ENCODE data around the gene TRIM40. TPM values are rescaled to one million over a fixed set of nuclear protein-coding genes. Genes with fewer than 3 reads are reported as not detected.
A peak's percentile ranks its signal among the peaks of the same experiment; 100 is the strongest.

Gene TRIM40
- total RNA-seq (0.40 and 1.0 TPM in 2 replicates), polyA plus RNA-seq (0.34 and 2.2 TPM in 2 replicates)

- no peaks in the 10 kb centered on the region for H3K79me2 ChIP-seq
- DNase-seq (ENCODE audit: low spot score): peak; percentile 77
- peak within 1 kb of the TSS; percentile 74 for H3K27ac ChIP-seq
- no peaks in the 10 kb centered on the region for H3K9me3 ChIP-seq (ENCODE audit: low read depth)
- peaks cover 3% of the 10 kb centered on the region for H3K4me1 ChIP-seq (ENCODE audit: insufficient read depth)
- WGBS (ENCODE audit: low lambda C conversion rate, missing lambda C conversion rate): 81% methylated on average over 4 of the region's 4 CpGs
- no peaks in the 10 kb centered on the region for H3K36me3 ChIP-seq (replicated peaks; ENCODE audit: insufficient read depth, low read depth)
- H2AFZ ChIP-seq: no peak within 1 kb of the TSS
- no peak within 1 kb of the TSS for H3K4me3 ChIP-seq
- no peaks in the 10 kb centered on the region for H3K9me2 ChIP-seq (replicated peaks; ENCODE audit: insufficient read depth)
- no peaks in the 10 kb centered on the region for H4K20me1 ChIP-seq (ENCODE audit: insufficient read depth, poor library complexity, severe bottlenecking)
- no peak within 1 kb of the TSS for H3K4me2 ChIP-seq
- peaks cover 6% of the 10 kb centered on the region for H3K27me3 ChIP-seq
- TF ChIP-seq EZH2phosphoT487 (IDR thresholded peaks at IDR 0.05; ENCODE audit: low read depth, severe bottlenecking, unreplicated experiment) (no peak), EZH2 (IDR thresholded peaks at IDR 0.05; ENCODE audit: borderline replicate concordance) (no peak), CTCF (IDR thresholded peaks at IDR 0.05; ENCODE audit: poor library complexity) (no peak)
Measured at GRCh38 chr6:30135757-30136156, at the start of gene TRIM40. Gene TRIM40, plus strand, starts transcription at chr6:30136140. Its CDS starts 897 bp downstream, at chr6:30137037.

- H2AFZ ChIP-seq: no peak overlapping the region
- H3K9me3 ChIP-seq (ENCODE audit: low read depth): no peaks in the 10 kb centered on the region
- WGBS (ENCODE audit: low lambda C conversion rate, missing lambda C conversion rate): 90% methylated on average over 5 of the region's 5 CpGs
- H3K4me3 ChIP-seq: no peak overlapping the region
- H4K20me1 ChIP-seq (ENCODE audit: insufficient read depth, poor library complexity, severe bottlenecking): no peaks in the 10 kb centered on the region
- TF ChIP-seq EZH2 (IDR thresholded peaks at IDR 0.05; ENCODE audit: borderline replicate concordance): no peak
- TF ChIP-seq CTCF (IDR thresholded peaks at IDR 0.05; ENCODE audit: poor library complexity): no peak
- no peak for TF ChIP-seq EZH2phosphoT487 (IDR thresholded peaks at IDR 0.05; ENCODE audit: low read depth, severe bottlenecking, unreplicated experiment)
- DNase-seq (ENCODE audit: low spot score): no peak
- H3K4me1 ChIP-seq (ENCODE audit: insufficient read depth): peaks cover 4% of the 10 kb centered on the region
- H3K27me3 ChIP-seq: peaks cover 21% of the 10 kb centered on the region
- no peaks in the 10 kb centered on the region for H3K36me3 ChIP-seq (replicated peaks; ENCODE audit: insufficient read depth, low read depth)
- H3K79me2 ChIP-seq: no peaks in the 10 kb centered on the region
- no peak overlapping the region for H3K27ac ChIP-seq
- no peak overlapping the region for H3K4me2 ChIP-seq
- no peaks in the 10 kb centered on the region for H3K9me2 ChIP-seq (replicated peaks; ENCODE audit: insufficient read depth)
Measured at GRCh38 chr6:30087876-30088275, 48.1 kb upstream of the TRIM40 start.

- no peaks in the 10 kb centered on the region for H3K9me3 ChIP-seq (ENCODE audit: low read depth)
- no peak overlapping the region for H3K4me2 ChIP-seq
- H3K27me3 ChIP-seq: peaks cover 40% of the 10 kb centered on the region
- H3K4me1 ChIP-seq (ENCODE audit: insufficient read depth): peaks cover 8% of the 10 kb centered on the region
- H2AFZ ChIP-seq: no peak overlapping the region
- H4K20me1 ChIP-seq (ENCODE audit: insufficient read depth, poor library complexity, severe bottlenecking): no peaks in the 10 kb centered on the region
- peak overlapping the region; percentile 64 for H3K27ac ChIP-seq
- peak; percentile 64 for DNase-seq (ENCODE audit: low spot score)
- H3K79me2 ChIP-seq: no peaks in the 10 kb centered on the region
- H3K9me2 ChIP-seq (replicated peaks; ENCODE audit: insufficient read depth): no peaks in the 10 kb centered on the region
- no peak for TF ChIP-seq EZH2phosphoT487 (IDR thresholded peaks at IDR 0.05; ENCODE audit: low read depth, severe bottlenecking, unreplicated experiment)
- TF ChIP-seq CTCF (IDR thresholded peaks at IDR 0.05; ENCODE audit: poor library complexity): no peak
- TF ChIP-seq EZH2 (IDR thresholded peaks at IDR 0.05; ENCODE audit: borderline replicate concordance): no peak
- H3K4me3 ChIP-seq: no peak overlapping the region
- WGBS (ENCODE audit: low lambda C conversion rate, missing lambda C conversion rate): 52% methylated on average over 11 of the region's 11 CpGs
- H3K36me3 ChIP-seq (replicated peaks; ENCODE audit: insufficient read depth, low read depth): no peaks in the 10 kb centered on the region
Measured at GRCh38 chr6:30091577-30092381, 44.2 kb upstream of the TRIM40 start.
